Loucy (cell line): ENCODE results near the gene CYBA.

Experiments
- H2AFZ ChIP-seq: fragments of 200-600 bp; sonication (generic); 2 replicates; pipeline ENCODE4 v1.6.0; 2016; ENCODE audit warnings: antibody characterized with exemption, mild to moderate bottlenecking, low read length, moderate library complexity
- H3F3A ChIP-seq: fragments of 200-600 bp; 2 replicates; pipeline ENCODE4 v1.6.0; 2016; ENCODE audit warnings: antibody characterized with exemption, low read depth, mild to moderate bottlenecking
- H3K27me3 ChIP-seq: fragments of 200-600 bp; sonication (generic); 2 replicates; pipeline ENCODE4 v1.6.1; 2014; ENCODE audit warnings: low read length, mild to moderate bottlenecking; ENCODE audit not compliant: insufficient read depth, poor library complexity, severe bottlenecking
- H3K36me3 ChIP-seq: fragments of 200-600 bp; sonication (generic); 2 replicates; pipeline ENCODE4 v1.6.1; 2016; ENCODE audit warnings: low read length; ENCODE audit not compliant: insufficient read depth
- H3K4me1 ChIP-seq: fragments of 200-600 bp; sonication (generic); 2 replicates; pipeline ENCODE4 v1.5.1; 2014; ENCODE audit warnings: low read length, mild to moderate bottlenecking; ENCODE audit not compliant: insufficient read depth, poor library complexity, severe bottlenecking
- H3K4me2 ChIP-seq: fragments of 200-600 bp; sonication (generic); 2 replicates; pipeline ENCODE4 v1.6.0; 2014; ENCODE audit warnings: antibody characterized with exemption, low read length, low read depth, mild to moderate bottlenecking; ENCODE audit not compliant: poor library complexity, severe bottlenecking
- H3K4me3 ChIP-seq: fragments of 200-600 bp; sonication (generic); 2 replicates; pipeline ENCODE4 v1.5.1; 2014; ENCODE audit warnings: low read length, mild to moderate bottlenecking, mixed read lengths; ENCODE audit not compliant: poor library complexity, severe bottlenecking
- H3K79me2 ChIP-seq: fragments of 200-600 bp; sonication (generic); 2 replicates; pipeline ENCODE4 v1.6.1; 2014; ENCODE audit warnings: low read length; ENCODE audit not compliant: insufficient read depth
- H3K9ac ChIP-seq: fragments of 200-600 bp; sonication (generic); 2 replicates; pipeline ENCODE4 v1.6.0; 2014; ENCODE audit warnings: mild to moderate bottlenecking, low read depth, low read length, moderate library complexity; ENCODE audit not compliant: poor library complexity, severe bottlenecking
- H3K9me2 ChIP-seq: fragments of 200-600 bp; sonication (generic); replicated peaks from 2 replicates; pipeline ENCODE4 v1.6.1; 2016; ENCODE audit warnings: low read depth, low read length, mixed read lengths
- H3K9me3 ChIP-seq: fragments of 200-600 bp; sonication (generic); 2 replicates; pipeline ENCODE4 v1.6.1; 2014; ENCODE audit warnings: mild to moderate bottlenecking, antibody characterized with exemption, low read length, low read depth; ENCODE audit not compliant: insufficient read depth
- H4K20me1 ChIP-seq: fragments of 200-600 bp; sonication (generic); 2 replicates; pipeline ENCODE4 v1.6.0; 2014; ENCODE audit warnings: antibody characterized with exemption, low read length, mild to moderate bottlenecking; ENCODE audit not compliant: insufficient read depth, poor library complexity, severe bottlenecking
- CTCF ChIP-seq: fragments of 200-600 bp; sonication (generic); conservative IDR thresholded peaks from 2 replicates; pipeline ENCODE4 v1.5.1; 2014; ENCODE audit warnings: mild to moderate bottlenecking, antibody characterized with exemption, low read length
- EZH2phosphoT487 ChIP-seq: fragments of 200-600 bp; IDR thresholded peaks from 2 replicates; pipeline ENCODE4 v1.6.1; 2018; ENCODE audit warnings: antibody characterized with exemption, mild to moderate bottlenecking, moderate library complexity, borderline replicate concordance

The CYBA gene

GRCh38 chr16:88649195-88649923, 1.5 kb downstream of the CYBA start:
- no peaks in the 10 kb centered on the region for H3K9me3 ChIP-seq
- no peak overlapping the region for H2AFZ ChIP-seq
- H3K9ac ChIP-seq = peak overlapping the region; percentile 79
- H3K4me1 ChIP-seq = peaks cover 5% of the 10 kb centered on the region
- peaks cover 12% of the 10 kb centered on the region for H4K20me1 ChIP-seq
- H3K4me2 ChIP-seq = peak overlapping the region; percentile 96
- H3K79me2 ChIP-seq = peaks cover 23% of the 10 kb centered on the region
- no peaks in the 10 kb centered on the region; the same call in 1 of the 2 replicates for H3K36me3 ChIP-seq
- no peaks in the 10 kb centered on the region for H3K27me3 ChIP-seq
- peak overlapping the region; percentile 89 for H3K4me3 ChIP-seq
- H3F3A ChIP-seq = no peaks in the 10 kb centered on the region
- no peaks in the 10 kb centered on the region for H3K9me2 ChIP-seq
- TF ChIP-seq EZH2phosphoT487 (no peak), CTCF (no peak)

GRCh38 chr16:88647178-88648070, 3.4 kb downstream of the CYBA start:
- H3K4me1 ChIP-seq = peaks cover 5% of the 10 kb centered on the region
- H3K9me2 ChIP-seq = no peaks in the 10 kb centered on the region
- TF ChIP-seq EZH2phosphoT487 = no peak
- TF ChIP-seq CTCF = no peak
- no peak overlapping the region for H3K9ac ChIP-seq
- H4K20me1 ChIP-seq = peaks cover 12% of the 10 kb centered on the region
- no peak overlapping the region for H3K4me2 ChIP-seq
- H3K79me2 ChIP-seq = peaks cover 23% of the 10 kb centered on the region
- no peaks in the 10 kb centered on the region for H3K36me3 ChIP-seq
- no peaks in the 10 kb centered on the region for H3K9me3 ChIP-seq
- H3F3A ChIP-seq = no peaks in the 10 kb centered on the region
- H3K4me3 ChIP-seq = no peak overlapping the region
- no peak overlapping the region for H2AFZ ChIP-seq
- no peaks in the 10 kb centered on the region for H3K27me3 ChIP-seq

GRCh38 chr16:88646345-88647034, 4.4 kb downstream of the CYBA start:
- H3K4me1 ChIP-seq = peaks cover under 1% of the 10 kb centered on the region
- H3F3A ChIP-seq = no peaks in the 10 kb centered on the region
- H4K20me1 ChIP-seq = peaks cover 12% of the 10 kb centered on the region
- no peaks in the 10 kb centered on the region for H3K9me2 ChIP-seq
- no peak overlapping the region for H2AFZ ChIP-seq
- H3K79me2 ChIP-seq = peaks cover 23% of the 10 kb centered on the region
- no peak overlapping the region for H3K4me3 ChIP-seq
- no peak overlapping the region for H3K4me2 ChIP-seq
- TF ChIP-seq EZH2phosphoT487 = no peak
- TF ChIP-seq CTCF = no peak
- no peaks in the 10 kb centered on the region for H3K27me3 ChIP-seq
- H3K36me3 ChIP-seq = no peaks in the 10 kb centered on the region
- no peak overlapping the region for H3K9ac ChIP-seq
- H3K9me3 ChIP-seq = no peaks in the 10 kb centered on the region
